HG02623 (cell line): ENCODE data around the gene CHRM1.

Experiments
- ATAC-seq: cut with Tn5 transposase; IDR thresholded peaks from one replicate; pipeline ENCODE4 v1.9.1; 2021; ENCODE audit warnings: moderate library complexity; ENCODE audit not compliant: unreplicated experiment

CHRM1 gene

GRCh38 chr11:62926680-62927455 lies 5.7 kb upstream of the CHRM1 start:
- no peak for ATAC-seq

- ATAC-seq = no peak
These were observed 4.8 kb upstream of the CHRM1 start for GRCh38 chr11:62925745-62926679.

- no peak for ATAC-seq
These were observed 4.1 kb upstream of the CHRM1 start for GRCh38 chr11:62925308-62925707.

- no peak for ATAC-seq
These were observed 2.6 kb upstream of the CHRM1 start for GRCh38 chr11:62923601-62924411.

- no peak for ATAC-seq
These were observed 1.7 kb upstream of the CHRM1 start for GRCh38 chr11:62922653-62923431.

- ATAC-seq = no peak
These were observed 1.0 kb upstream of the CHRM1 start for GRCh38 chr11:62922189-62922589.

GRCh38 chr11:62921573-62922188 lies 518 bp upstream of the CHRM1 start:
- no peak for ATAC-seq

GRCh38 chr11:62919898-62920640 lies 1.1 kb downstream of the CHRM1 start:
- ATAC-seq = no peak

GRCh38 chr11:62919476-62919875 lies 1.7 kb downstream of the CHRM1 start:
- ATAC-seq = no peak

GRCh38 chr11:62918531-62918930 lies 2.6 kb downstream of the CHRM1 start:
- ATAC-seq = no peak

GRCh38 chr11:62917906-62918502 lies 3.2 kb downstream of the CHRM1 start:
- ATAC-seq = no peak

- ATAC-seq = no peak
These were observed 6.7 kb downstream of the CHRM1 start for GRCh38 chr11:62914416-62914815.

GRCh38 chr11:62912268-62912667 lies 8.9 kb downstream of the CHRM1 start:
- no peak for ATAC-seq

GRCh38 chr11:62911137-62912130 lies 9.7 kb downstream of the CHRM1 start:
- ATAC-seq = no peak

- no peak for ATAC-seq
These were observed 10.9 kb downstream of the CHRM1 start for GRCh38 chr11:62910141-62910882.

GRCh38 chr11:62909107-62909894 lies 11.9 kb downstream of the CHRM1 start:
- no peak for ATAC-seq
